HG03103 (cell line): ENCODE measurements around the gene MRPS23.

Experiments used
- ATAC-seq: cut with Tn5 transposase; IDR thresholded peaks from one replicate; pipeline ENCODE4 v1.9.1; 2021; ENCODE audit warnings: low read depth; ENCODE audit not compliant: unreplicated experiment

Gene MRPS23

GRCh38 chr17:57806167-57806830 lies 43.5 kb downstream of the MRPS23 start:
- no peak for ATAC-seq

- no peak for ATAC-seq
These were observed 46.8 kb downstream of the MRPS23 start for GRCh38 chr17:57803021-57803420.

- ATAC-seq: no peak
These were observed 48.7 kb downstream of the MRPS23 start for GRCh38 chr17:57801044-57801711.

- no peak for ATAC-seq
These were observed 55.0 kb downstream of the MRPS23 start for GRCh38 chr17:57794841-57795240.

GRCh38 chr17:57788725-57789124 lies 61.1 kb downstream of the MRPS23 start:
- no peak for ATAC-seq

GRCh38 chr17:57785022-57785421 lies 64.8 kb downstream of the MRPS23 start:
- ATAC-seq: no peak
